HEK293T (cell line): ENCODE measurements around the gene NDUFA9.

Experiments used
- ARNT ChIP-seq: fragments of 450-650 bp; IDR thresholded peaks from 2 replicates; pipeline ENCODE4 v1.6.1; 2017; ENCODE audit warnings: mild to moderate bottlenecking
- BHLHE40 ChIP-seq: fragments of 450-650 bp; IDR thresholded peaks from 2 replicates; pipeline ENCODE4 v1.6.1; 2016; ENCODE audit warnings: mild to moderate bottlenecking, moderate library complexity, borderline replicate concordance
- CTBP1 ChIP-seq: fragments of 450-650 bp; IDR thresholded peaks from 2 replicates; pipeline ENCODE4 v1.6.1; 2016; ENCODE audit warnings: borderline replicate concordance
- ELF4 ChIP-seq: fragments of 450-650 bp; IDR thresholded peaks from 2 replicates; pipeline ENCODE4 v1.6.1; 2017; ENCODE audit warnings: antibody characterized with exemption
- FOXA1 ChIP-seq: fragments of 450-650 bp; IDR thresholded peaks from 2 replicates; pipeline ENCODE4 v1.6.1; 2016; ENCODE audit warnings: mild to moderate bottlenecking
- FOXK2 ChIP-seq: fragments of 450-650 bp; IDR thresholded peaks from 2 replicates; pipeline ENCODE4 v1.6.1; 2016; ENCODE audit warnings: mild to moderate bottlenecking
- FOXM1 ChIP-seq: fragments of 450-650 bp; IDR thresholded peaks from 2 replicates; pipeline ENCODE4 v1.6.1; 2017; ENCODE audit warnings: mild to moderate bottlenecking, borderline replicate concordance
- HDGF ChIP-seq: fragments of 450-650 bp; IDR thresholded peaks from 2 replicates; pipeline ENCODE4 v1.6.1; 2017; ENCODE audit warnings: antibody characterized with exemption, borderline replicate concordance
- NFRKB ChIP-seq: fragments of 450-650 bp; IDR thresholded peaks from 2 replicates; pipeline ENCODE4 v1.6.1; 2016; ENCODE audit warnings: mild to moderate bottlenecking, moderate library complexity
- PKNOX1 ChIP-seq: fragments of 450-650 bp; IDR thresholded peaks from 2 replicates; pipeline ENCODE4 v1.6.1; 2016
- SP1 ChIP-seq: fragments of 450-650 bp; IDR thresholded peaks from 2 replicates; pipeline ENCODE4 v1.6.1; 2017
- SUZ12 ChIP-seq: fragments of 450-650 bp; IDR thresholded peaks from 2 replicates; pipeline ENCODE4 v1.6.1; 2016; ENCODE audit warnings: mild to moderate bottlenecking

GRCh38 chr12:4649358-4649661 is 396 bp downstream of the NDUFA9 start:
- no peak for TF ChIP-seq HDGF
- no peak for TF ChIP-seq FOXA1
- no peak for TF ChIP-seq BHLHE40
- no peak for TF ChIP-seq PKNOX1
- no peak for TF ChIP-seq ARNT
- TF ChIP-seq ELF4 = no peak
- no peak for TF ChIP-seq SP1
- TF ChIP-seq SUZ12 = no peak
- no peak for TF ChIP-seq FOXM1
- TF ChIP-seq CTBP1 = no peak
- TF ChIP-seq FOXK2 = no peak
- TF ChIP-seq NFRKB = no peak
